HG02623 (cell line): ENCODE measurements around the gene LIMA1.
"Not testable (repeated sequence)": the region's sequence is repeated elsewhere in the genome, so short reads cannot be mapped to it uniquely, and the experiment has no call there.

Source experiments
- ATAC-seq: cut with Tn5 transposase; IDR thresholded peaks from one replicate; pipeline ENCODE4 v1.9.1; 2021; ENCODE audit warnings: moderate library complexity; ENCODE audit not compliant: unreplicated experiment

Gene LIMA1

DNA sequence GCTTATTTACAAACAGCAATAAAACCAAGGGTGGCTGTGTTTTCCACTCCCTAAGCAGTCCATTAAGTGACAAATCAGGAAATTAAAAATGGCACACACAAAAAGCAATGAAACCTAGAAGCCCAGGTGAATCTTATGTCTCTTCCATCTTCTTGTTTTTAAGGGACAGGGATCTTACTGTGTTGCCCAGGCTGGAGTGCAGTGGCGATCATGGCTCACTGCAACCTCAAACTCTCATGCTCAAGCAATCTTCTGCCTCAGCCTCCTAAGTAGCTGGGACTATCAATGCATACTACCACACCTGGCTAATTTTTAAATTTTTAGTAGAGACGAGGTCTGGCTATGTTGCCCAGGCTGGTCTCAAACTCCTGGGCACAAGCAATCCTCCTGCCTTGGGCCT, 63.8 kb downstream of the LIMA1 start:
- no peak for ATAC-seq

DNA sequence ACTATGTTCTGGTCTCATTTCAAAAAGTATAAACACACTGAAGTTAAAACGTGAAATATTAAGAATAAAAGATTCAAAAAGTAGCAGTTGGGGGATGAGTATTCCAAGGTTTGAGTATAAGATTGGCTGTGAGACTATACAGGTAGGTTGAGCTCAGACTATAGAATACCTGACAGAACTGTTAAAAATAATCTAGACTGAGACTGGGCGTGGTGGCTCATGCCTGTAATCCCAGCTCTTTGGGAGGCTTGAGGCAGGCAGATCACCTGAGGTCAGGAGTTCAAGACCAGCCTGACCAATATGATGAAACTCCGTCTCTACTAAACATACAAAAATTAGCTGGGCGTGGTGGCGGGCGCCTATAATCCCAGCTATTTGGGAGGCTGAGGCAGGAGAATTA, 64.3 kb downstream of the LIMA1 start:
- ATAC-seq: not testable (repeated sequence)

DNA sequence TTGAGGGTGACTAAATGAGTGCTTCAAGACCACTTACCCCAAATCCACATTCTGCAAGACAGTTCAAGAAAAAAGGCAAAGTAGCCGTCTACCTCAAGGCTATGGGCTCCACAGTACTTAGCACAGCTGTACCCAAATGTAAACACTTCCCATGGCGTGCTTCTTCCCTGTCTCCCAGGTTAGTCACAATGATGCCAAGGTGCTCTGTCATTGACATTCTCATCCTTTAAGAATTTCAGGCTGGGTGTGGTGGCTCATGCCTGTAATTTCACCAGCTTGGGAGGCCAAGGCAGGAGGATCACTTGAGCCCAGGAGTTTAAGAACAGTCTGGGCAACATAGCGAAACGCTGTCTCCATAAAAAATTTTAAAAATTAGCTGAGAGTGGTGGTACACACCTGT, 64.9 kb downstream of the LIMA1 start:
- no peak for ATAC-seq

DNA sequence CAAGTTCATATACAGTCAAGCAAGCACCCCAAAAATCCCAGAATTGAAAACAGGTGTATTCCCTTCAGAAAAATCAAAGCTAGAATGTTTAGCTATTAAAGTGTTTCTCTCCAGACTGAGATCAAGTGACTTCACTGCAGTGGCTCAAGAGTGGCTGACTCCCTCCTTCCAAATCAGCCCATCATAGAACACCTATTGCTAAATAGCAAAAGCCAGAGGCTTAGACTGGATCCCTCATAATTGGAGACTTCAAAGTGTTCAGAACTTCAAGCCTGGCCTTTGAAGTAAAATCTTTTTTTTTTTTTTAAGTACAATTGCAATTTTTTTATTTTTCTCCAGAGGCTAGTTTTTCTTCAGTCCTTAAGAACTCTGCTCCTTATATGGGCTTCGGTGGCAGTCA, 66.1 kb downstream of the LIMA1 start:
- no peak for ATAC-seq

DNA sequence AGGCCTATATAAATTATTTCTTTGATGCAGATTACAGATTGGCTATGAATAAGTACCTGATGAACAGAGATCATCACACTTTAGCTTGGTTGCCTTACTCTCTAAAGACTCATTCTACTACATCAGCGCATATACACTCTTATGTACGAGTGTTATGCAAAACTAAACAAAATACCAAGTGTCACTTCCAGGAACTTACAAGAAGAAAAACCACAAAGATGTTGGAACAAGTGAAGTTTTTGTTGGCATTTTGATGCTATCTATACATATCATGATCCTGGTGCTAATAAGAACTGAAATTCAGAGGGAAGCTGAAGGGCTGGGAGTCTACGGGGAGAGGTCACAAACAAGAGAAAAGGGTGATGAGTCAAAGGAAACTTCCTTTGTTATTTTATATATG, 68.3 kb downstream of the LIMA1 start:
- ATAC-seq: no peak

DNA sequence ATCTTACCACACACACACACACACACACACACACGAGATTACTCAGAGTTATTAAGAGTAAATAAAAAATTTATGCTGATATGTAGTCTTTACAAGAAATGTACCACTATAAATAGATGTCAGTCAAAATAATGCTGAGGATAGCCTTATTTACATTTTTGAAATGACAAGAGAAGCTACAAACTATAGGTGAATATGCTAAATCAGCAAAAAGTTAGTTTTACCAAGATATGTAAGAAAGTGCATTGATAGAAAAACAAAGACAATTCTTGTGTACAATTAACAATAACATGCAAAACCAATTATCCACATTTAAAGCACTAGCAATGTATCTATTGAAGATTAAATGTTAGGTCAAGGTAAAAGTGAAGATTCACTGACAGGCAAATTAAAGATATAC, 69.3 kb downstream of the LIMA1 start:
- no peak for ATAC-seq

DNA sequence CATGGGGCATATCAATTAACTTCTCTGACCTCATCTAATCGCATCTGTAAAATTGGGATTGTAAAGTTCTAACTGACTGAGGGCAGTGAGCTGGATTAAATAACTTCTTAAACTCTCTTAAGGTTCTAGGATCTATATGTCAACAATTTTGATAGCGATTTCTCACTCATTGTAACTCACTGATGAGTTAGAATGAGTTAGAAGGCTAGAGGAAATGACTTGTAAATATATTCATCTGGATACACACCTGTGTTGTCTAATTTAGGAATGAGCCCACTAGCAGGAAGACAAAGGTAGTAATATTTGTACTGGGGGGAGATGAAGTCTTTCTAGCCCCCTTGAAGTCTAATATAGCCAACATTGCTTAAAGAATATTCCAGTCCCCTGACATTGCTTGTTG, 69.9 kb downstream of the LIMA1 start:
- no peak for ATAC-seq

DNA sequence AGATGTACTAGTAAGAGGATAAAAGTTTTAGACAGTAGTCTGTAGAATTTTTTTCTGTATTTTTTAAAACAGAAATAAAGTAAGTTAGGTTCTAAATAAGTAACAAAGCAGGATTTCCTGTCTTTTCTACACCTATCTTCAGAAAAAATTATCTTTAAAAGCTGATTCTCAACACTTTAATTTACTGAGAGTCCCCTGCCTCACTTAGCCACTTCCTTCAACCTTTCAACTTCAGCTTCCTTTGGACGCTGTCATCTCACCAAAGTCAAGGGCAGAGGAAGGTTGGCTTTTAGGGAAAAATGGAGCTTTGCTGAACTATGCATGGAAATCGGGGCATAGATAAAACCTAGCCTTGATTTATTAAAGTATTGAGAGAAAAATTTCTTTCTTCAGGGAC, 71.3 kb downstream of the LIMA1 start:
- no peak for ATAC-seq

DNA sequence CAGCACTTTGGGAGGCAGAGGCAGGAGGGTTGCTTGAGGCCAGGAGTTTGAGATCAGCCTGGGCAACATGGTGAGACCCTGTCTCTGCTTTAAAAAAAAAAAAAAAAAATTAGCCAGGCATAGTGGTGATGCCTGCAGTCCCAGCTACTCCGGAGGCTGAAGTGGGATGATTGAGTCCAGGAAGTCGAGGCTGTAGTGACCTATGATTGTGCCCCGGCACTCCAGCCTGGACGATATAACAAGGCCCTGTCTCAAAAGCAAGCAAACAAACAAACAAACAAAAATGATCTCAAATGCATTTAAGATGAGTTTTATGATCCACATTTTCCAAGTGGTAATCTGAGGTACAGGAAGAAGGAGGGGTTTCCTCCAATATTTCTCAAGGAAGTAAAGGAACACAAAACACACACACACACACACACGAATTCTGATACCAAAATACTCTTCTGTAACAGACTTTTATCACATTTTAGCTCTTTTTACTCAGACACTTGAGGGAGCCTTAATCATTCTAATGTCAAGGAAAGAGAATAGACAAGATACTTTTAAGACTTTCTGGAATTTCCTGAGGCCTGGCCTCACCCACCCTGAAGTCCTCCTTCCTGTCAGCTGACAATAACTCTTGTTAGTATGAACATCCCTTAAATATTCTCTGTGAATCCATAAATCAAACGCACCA, 71.8 kb downstream of the LIMA1 start:
- ATAC-seq: no peak

DNA sequence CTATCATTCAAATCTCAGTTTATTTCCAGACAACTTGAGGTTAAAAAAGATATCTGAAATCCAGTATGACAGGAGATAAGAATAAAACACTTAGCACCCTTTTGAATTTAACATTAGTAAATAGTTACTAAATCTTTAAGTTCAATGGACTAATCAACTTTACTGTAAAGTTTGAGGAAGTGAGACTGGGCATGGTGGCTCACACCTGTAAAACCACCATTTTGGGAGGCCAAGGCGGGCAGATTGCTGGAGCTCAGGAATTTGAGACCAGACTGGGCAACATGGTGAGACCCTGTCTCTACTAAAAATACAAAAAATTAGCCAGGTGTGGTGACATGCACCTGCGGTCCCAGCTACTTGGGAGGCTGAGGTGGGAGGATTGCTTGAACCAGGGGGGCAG, 75.9 kb downstream of the LIMA1 start:
- ATAC-seq: no peak

DNA sequence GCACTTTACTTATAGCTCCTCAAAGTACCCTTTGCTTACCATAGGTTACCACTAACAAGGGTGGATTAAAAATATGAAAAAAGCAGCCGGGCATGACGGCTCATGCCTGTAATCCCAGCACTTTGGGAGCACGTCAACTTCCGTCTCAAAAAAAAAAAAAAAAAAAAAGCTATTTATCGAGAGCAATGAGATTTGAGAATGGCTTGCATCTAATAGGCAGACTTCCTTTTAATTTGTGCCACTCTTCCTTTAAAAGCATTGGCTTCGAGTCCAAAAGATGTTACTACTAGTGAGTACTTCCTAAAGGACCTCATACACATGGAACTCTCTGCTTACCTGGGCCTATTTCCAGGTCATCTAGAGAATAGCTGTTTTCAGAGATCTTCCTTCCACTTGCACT, 77.7 kb downstream of the LIMA1 start:
- no peak for ATAC-seq

DNA sequence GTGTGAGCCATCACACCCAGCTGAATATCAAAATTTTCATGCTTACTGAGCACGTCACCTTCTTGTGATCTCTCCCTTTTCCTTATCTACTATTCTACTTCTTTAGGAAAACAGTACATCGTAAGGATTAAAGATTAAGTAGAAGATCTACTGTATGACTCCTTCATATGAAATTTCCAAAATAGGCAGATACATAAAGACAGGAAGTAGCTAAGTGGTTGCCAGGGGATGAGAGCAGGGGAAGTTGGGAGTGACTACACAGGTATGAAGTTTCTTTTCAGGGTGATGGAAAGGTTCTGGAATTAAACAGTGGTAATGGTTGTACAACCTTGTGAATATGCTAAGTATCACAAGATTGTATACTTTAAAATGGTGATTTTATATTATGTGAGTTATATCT, 79.6 kb downstream of the LIMA1 start:
- no peak for ATAC-seq

DNA sequence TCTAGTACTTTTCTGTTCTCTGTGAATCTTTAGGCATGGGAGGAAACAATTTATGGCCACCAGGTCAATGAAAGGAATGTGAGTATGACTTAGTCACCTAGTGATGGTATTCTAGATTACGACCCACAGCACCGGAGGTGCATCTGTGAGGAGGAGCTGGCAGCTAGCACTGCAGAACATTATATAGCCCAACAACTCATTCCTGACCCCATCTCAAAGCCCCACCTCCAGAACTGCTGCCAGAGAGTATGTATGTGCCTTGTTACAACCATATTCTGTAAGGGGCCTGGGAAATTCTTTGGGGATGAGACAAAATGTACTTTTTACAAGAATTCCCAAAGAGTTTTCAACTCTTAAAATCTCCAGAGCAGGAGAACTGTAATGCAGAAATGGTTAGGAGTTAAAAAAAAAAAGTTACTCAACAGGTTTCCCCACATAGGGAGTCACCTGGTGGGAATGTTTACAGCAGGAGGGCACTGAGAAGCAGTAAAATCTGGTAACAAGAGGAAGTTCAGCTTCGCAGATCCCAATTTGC, 81.3 kb downstream of the LIMA1 start:
- ATAC-seq: no peak

DNA sequence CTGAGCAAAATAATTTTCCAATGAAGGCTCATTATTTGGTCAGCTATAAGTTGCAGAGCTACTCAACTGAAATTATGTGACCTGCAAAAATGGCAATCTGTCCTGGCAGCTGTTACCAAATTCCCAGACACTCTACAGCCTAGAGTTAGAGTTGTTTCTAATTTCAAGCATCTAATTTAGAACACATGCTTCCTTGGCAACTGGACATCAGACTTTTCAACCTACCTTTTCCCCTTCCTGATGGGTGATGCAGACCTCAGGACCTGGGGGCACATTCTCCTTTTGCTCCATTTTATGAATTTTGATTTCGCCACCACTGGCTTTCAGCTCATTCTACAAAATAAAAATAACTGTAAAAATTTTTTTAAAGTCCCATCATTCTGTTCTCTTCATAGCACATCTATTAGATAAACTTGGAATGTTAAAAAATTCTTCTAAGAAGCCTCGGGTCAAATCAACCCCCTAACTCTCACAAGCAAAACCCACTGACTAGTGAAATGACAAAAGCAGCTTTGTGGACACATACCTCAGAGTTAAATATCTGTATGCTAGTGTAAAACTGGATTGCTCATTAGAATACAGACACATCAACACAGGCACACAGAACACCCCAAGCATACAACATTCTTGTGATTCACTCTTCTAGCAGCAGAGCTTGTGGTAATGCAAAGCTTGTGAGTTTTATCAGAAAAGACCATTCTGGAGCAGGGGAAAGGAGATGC, 82.6 kb downstream of the LIMA1 start:
- ATAC-seq: no peak

DNA sequence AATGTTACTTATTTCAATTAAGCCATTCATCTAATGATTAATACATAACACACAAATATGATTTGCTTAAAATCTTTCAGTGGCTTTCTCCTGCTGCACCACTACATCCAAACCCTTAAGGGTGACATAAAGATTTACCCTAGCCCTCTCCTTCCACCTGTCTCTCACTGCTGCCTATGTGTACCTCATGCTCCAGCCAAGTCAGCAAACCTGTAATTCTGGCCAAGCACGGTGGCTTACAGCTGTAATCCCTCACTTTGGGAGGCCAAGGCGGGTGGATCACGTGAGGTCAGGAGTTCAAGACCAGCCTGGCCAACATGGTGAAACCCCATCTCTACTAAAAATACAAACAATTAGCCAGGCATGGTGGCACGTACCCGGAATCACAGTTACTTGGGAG, 84.5 kb downstream of the LIMA1 start:
- ATAC-seq: no peak

DNA sequence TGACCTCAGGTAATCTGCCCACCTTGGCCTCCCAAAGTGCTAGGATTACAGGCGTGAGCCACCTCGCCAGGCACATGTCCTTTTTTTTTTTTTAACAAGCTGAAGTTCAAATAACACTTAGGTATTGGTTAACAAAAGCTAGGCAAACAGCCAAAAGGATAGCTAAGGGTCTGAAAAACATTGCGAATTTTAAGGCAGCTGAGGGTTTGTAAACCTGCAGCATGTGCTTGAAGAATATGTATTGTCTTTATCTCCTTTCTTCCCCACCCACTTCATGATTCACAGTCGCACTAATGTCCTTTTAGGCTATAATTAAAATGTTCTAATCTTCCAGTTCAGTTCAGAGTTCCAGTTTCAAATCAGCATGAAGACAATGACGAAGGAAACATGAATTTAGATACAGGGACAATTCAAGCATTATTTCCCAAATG, 86.0 kb downstream of the LIMA1 start:
- ATAC-seq: no peak

DNA sequence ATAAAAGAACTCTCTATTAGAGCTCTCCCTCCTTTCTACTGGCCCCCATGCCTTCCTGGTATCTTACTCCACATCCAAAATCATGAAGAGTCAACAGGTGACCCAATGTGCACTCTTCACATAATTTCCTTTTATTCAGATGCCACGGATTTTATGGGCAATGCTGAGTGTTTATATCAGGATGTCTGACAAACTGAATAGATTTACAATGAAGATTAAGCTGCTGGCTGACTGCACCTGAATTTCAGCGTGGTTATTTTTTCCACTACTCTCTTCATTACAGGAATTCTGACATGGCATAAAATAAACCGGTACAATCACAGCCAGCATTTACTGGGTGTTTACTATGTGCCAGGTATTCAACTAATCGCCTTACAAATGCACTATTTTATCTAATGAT, 86.8 kb downstream of the LIMA1 start:
- ATAC-seq: no peak

DNA sequence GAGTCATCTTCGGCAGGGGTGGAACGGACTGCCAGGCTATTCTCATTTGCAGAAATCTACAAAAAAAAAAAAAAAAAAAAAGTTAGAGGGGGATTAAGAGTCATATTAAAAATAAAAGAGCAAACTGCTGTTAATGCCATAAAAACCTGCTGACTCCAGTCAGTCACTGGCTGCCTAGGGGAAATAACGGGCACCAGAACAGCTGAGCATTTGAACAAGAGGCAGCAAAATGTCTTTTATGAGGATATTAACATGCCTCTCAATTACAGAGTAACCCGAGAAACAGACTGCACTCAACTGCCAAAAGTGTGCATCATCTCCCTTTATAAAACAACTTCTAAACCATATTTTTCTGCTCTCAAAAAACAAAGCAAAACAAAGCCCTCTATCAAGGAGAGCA, 87.5 kb downstream of the LIMA1 start:
- no peak for ATAC-seq

DNA sequence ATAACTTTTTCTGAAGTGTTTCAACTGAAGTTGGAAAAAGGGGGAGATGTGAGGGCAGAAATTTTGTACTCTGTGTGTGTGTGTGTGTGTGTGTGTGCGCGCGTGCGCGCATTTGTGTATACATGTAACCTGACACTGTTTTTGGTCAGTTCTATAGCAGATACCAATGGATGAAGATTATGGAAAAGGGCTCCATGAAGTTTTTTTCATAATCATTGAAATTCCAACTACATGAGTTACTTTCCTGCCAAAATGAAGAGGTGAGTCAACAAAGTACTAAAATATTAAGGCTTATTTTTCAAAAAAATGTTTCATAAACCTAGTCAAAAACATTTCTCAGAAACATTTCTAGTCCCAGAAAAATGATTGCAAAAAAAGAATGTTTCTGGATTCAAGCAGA, 90.4 kb downstream of the LIMA1 start:
- ATAC-seq: no peak

DNA sequence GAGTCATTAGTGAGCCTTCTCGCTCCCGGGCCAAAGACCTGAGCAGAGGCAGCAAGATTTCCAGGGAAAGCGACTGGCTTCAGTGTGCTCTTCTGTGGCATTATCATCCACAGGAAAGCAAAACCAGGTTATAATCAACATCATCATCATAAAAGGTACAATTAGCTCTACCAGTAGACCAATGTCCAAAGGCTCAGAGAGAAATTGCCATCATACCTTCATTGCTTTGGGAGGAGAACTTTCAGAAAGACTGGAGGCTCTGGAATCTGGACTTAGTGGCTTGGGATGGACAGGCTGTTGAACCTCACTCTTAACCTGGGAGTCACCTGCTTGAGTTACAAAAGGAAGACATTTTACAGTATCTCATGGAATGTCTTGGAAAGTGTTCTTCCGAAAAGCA, 91.1 kb downstream of the LIMA1 start:
- no peak for ATAC-seq

DNA sequence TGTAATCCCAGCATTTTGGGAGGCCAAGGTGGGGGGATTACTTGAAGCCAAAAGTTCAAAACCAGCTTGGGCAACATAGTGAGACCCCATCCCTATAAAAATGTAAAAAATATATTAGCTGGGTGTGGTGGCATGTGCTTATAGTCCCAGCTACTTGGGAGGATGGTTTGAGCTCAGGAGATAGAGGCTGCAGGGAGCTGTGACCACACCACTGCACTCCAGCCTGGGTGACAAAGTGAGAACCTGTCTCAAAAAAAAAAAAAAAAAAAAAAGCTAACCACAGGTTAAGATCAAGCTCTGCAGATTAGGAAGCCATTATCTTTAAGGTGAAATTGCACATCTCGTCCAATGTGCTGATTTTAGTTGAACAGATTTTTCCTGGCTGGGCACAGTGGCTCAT, 92.5 kb downstream of the LIMA1 start:
- ATAC-seq: no peak

DNA sequence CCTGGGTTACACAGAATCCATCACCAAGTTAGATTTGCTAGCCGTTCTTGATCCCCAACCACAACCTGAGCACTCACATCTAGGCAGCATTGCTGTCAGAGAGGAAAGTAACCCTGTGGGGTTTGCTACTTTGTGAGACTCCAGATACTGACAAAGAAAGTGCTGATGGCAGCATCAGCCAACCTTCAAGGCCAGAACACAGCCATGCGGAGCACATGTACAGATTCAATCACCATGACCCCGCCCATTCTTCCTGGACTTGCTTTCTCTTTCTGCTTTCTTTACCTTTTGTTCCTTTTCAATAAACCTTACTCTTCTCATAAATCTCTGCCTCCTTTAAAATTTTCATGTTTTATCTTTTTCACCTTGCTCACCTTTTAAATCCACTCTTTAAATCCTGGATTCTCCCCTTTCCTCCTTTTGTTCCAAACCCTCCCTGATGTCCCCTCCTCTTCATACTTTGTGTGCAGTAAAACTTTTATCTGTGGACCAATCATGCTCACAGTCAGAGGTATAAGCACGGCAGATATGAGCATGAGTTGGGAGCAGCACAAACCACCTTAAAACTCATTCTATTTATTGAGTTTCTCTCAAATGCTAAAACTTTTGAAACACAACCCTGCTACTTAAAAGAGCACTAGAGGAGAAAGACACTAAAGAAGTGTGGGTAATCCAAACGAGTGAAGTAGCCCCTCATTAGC, 94.3 kb downstream of the LIMA1 start:
- no peak for ATAC-seq
